Osteoblast (primary cell): Measurements from ENCODE around the gene XRCC5. TPM values are rescaled to one million over a fixed set of nuclear protein-coding genes. Genes with fewer than 3 reads are reported as not detected.
"Not testable (repeated sequence)": the region's sequence is repeated elsewhere in the genome, so short reads cannot be mapped to it uniquely, and the experiment has no call there.

Source experiments
- DNase-seq: peaks from one replicate; pipeline ENCODE4 v3.0.0; 2011; ENCODE audit warnings: low spot score, mixed read lengths; ENCODE audit not compliant: insufficient read length; ENCODE audit errors: missing footprints
- H2AFZ ChIP-seq: 2 replicates; pipeline ENCODE4 v1.6.0; 2011; ENCODE audit warnings: mild to moderate bottlenecking, low read length
- H3K27ac ChIP-seq: 2 replicates; pipeline ENCODE4 v1.5.1; 2011; ENCODE audit warnings: mild to moderate bottlenecking, low read depth, low read length, moderate library complexity
- H3K27me3 ChIP-seq: 2 replicates; pipeline ENCODE4 v1.6.0; 2012; ENCODE audit warnings: mild to moderate bottlenecking, control low read depth, inconsistent platforms, low read length, moderate library complexity; ENCODE audit not compliant: insufficient read depth
- H3K36me3 ChIP-seq: 2 replicates; pipeline ENCODE4 v1.5.1; 2011; ENCODE audit warnings: mild to moderate bottlenecking, low read length, control low read depth, moderate library complexity; ENCODE audit not compliant: insufficient read depth
- H3K4me1 ChIP-seq: 2 replicates; pipeline ENCODE4 v1.5.1; 2011; ENCODE audit warnings: mild to moderate bottlenecking, low read length, control low read depth, moderate library complexity; ENCODE audit not compliant: insufficient read depth
- H3K4me2 ChIP-seq: 2 replicates; pipeline ENCODE4 v1.6.0; 2011; ENCODE audit warnings: mild to moderate bottlenecking, low read length; ENCODE audit not compliant: insufficient read depth
- H3K4me3 ChIP-seq: fragments of 200-600 bp; sonication (generic); 3 replicates; pipeline ENCODE4 v1.5.1; 2012; ENCODE audit warnings: mild to moderate bottlenecking, low read length, inconsistent platforms; ENCODE audit not compliant: insufficient read depth
- H3K79me2 ChIP-seq: 2 replicates; pipeline ENCODE4 v1.6.0; 2012; ENCODE audit warnings: mild to moderate bottlenecking, low read length, control low read depth, inconsistent platforms; ENCODE audit not compliant: insufficient read depth
- H3K9me3 ChIP-seq: 2 replicates; pipeline ENCODE4 v1.5.1; 2011; ENCODE audit warnings: low read depth, low read length, control low read depth
- H4K20me1 ChIP-seq: 2 replicates; pipeline ENCODE4 v1.6.0; 2012; ENCODE audit warnings: mild to moderate bottlenecking, low read length, control low read depth; ENCODE audit not compliant: insufficient read depth
- total RNA-seq: library from RNA; depleted of rRNA; stranded (reverse); fragments of >200 nt; gene quantifications from 2 replicates; pipeline ENCODE4 v1.2.3, GENCODE V29; 2012
- TF ChIP-seq, protein P1 (sequence below): IDR thresholded peaks from 2 replicates; pipeline ENCODE4 v1.5.1; 2011; ENCODE audit warnings: mild to moderate bottlenecking, low read depth, low read length, moderate library complexity; ENCODE audit errors: extremely low read depth

The XRCC5 gene
- total RNA-seq, 1 donor: 203 TPM

DNA sequence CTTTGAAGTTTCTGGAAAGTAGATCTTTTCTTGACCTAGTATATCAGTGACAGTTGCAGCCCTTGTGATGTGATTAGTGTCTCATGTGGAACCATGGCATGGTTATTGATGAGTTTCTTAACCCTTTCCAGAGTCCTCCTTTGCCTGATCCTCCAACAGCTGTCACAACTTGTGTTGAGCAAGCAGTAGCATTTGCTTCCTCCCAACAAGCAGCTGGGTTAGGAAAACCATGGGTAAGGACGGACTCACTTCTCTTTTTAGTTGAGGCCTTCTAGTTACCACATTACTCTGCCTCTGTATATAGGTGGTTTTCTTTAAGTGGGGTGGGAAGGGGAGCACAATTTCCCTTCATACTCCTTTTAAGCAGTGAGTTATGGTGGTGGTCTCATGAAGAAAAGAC lies 96.3 kb downstream of the XRCC5 start:
- no peak for DNase-seq
- TF ChIP-seq, protein P1, sequence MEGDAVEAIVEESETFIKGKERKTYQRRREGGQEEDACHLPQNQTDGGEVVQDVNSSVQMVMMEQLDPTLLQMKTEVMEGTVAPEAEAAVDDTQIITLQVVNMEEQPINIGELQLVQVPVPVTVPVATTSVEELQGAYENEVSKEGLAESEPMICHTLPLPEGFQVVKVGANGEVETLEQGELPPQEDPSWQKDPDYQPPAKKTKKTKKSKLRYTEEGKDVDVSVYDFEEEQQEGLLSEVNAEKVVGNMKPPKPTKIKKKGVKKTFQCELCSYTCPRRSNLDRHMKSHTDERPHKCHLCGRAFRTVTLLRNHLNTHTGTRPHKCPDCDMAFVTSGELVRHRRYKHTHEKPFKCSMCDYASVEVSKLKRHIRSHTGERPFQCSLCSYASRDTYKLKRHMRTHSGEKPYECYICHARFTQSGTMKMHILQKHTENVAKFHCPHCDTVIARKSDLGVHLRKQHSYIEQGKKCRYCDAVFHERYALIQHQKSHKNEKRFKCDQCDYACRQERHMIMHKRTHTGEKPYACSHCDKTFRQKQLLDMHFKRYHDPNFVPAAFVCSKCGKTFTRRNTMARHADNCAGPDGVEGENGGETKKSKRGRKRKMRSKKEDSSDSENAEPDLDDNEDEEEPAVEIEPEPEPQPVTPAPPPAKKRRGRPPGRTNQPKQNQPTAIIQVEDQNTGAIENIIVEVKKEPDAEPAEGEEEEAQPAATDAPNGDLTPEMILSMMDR: no peak

DNA sequence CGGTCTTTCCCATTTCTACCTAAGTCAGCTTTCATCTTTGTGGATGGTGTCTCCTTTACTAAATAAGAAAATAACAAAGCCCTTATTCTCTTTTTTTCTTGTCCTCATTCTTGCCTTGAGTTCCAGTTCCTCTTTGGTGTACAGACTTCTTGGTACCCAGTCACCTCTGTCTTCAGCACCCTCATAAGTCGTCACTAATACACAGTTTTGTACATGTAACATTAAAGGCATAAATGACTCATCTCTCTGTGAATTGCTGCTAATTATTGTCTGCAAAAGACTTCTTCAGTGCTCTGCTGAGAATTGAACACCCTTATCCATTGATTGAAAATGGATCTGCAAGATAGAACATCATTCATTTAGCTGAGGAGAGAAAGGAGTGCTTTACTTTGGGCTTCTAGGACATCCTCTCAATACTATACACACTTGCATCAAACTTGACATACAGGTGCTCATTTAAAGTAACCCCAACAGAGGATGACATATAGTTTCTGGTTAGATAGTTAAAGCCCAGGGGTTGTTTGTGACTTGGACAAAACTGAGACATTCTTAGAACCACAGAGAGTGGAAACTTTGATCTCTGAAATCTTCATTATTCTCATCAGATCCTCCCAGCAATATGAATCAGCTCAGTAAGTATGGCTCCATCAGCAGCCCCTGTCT lies 97.0 kb downstream of the XRCC5 start:
- TF ChIP-seq, protein P1: no peak
- no peaks in the 10 kb centered on the region for H3K79me2 ChIP-seq
- no peak overlapping the region for H3K4me3 ChIP-seq
- H3K4me2 ChIP-seq: no peak overlapping the region
- DNase-seq: no peak
- peaks cover 56% of the 10 kb centered on the region for H3K36me3 ChIP-seq
- no peaks in the 10 kb centered on the region for H4K20me1 ChIP-seq
- no peaks in the 10 kb centered on the region for H3K9me3 ChIP-seq
- H2AFZ ChIP-seq: no peak overlapping the region
- H3K4me1 ChIP-seq: no peaks in the 10 kb centered on the region
- no peaks in the 10 kb centered on the region for H3K27me3 ChIP-seq
- H3K27ac ChIP-seq: no peak overlapping the region

More for the DNA sequence above, 96.3 kb downstream of the XRCC5 start:
- Histone ChIP-seq H3K27me3 (no peaks in the 10 kb centered on the region), H4K20me1 (no peaks in the 10 kb centered on the region), H3K4me2 (no peak overlapping the region), H3K4me3 (no peak overlapping the region), H3K36me3 (peaks cover 63% of the 10 kb centered on the region), H3K9me3 (no peaks in the 10 kb centered on the region), H3K79me2 (no peaks in the 10 kb centered on the region), H2AFZ (no peak overlapping the region), H3K27ac (no peak overlapping the region), H3K4me1 (no peaks in the 10 kb centered on the region)

DNA sequence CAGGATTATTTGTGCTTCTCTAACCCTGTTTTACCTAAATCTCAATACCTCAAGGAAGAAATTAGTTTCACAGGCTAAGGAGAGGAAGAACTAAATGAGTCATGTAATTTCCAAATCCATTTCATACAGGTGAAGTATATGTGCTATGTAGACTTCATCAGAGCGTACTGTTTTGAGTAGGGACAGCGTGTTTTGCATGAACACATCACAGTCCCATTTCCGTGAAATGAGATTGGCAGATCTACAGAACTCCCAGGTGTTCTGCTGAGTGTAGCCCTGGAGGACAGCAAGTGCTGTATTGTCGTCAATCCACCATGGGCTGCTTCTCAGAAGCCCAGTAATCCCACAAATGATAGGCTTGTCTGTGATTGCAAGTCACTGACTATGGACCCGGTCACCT lies 97.7 kb downstream of the XRCC5 start:
- Histone ChIP-seq H3K27me3 (no peaks in the 10 kb centered on the region), H4K20me1 (no peaks in the 10 kb centered on the region), H3K27ac (no peak overlapping the region), H3K79me2 (no peaks in the 10 kb centered on the region), H3K4me2 (no peak overlapping the region), H3K36me3 (peaks cover 50% of the 10 kb centered on the region), H3K4me3 (no peak overlapping the region), H3K4me1 (no peaks in the 10 kb centered on the region), H3K9me3 (no peaks in the 10 kb centered on the region), H2AFZ (no peak overlapping the region)
- DNase-seq: no peak
- TF ChIP-seq, protein P1: no peak

DNA sequence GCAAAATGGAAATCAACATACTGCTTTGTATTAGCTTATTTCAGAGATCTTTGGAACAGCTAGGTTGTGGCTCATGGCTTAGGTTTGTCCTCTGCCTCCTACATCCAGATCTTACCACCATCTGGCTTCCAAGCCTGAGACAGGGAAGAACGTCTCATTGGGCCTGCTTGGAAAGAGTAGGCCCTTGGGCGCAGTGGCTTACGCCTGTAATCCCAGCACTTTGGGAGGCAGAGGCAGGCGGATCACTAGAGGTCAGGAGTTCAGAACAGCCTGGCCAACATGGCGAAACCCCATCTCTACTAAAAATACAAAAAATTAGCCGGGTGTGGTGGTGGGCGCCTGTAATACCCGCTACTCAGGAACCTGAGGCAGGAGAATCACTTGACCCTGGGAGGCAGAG lies 99.5 kb downstream of the XRCC5 start:
- not testable (repeated sequence) for DNase-seq, H3K4me1 ChIP-seq, H3K4me2 ChIP-seq, H4K20me1 ChIP-seq, H2AFZ ChIP-seq, H3K27ac ChIP-seq, H3K4me3 ChIP-seq, H3K79me2 ChIP-seq, H3K27me3 ChIP-seq, H3K9me3 ChIP-seq
- H3K36me3 ChIP-seq: peaks cover 39% of the 10 kb centered on the region
